Measurements from ENCODE around the gene SH2D1B. TPM values are rescaled to one million over a fixed set of nuclear protein-coding genes. Genes with fewer than 3 reads are reported as not detected.
A peak's percentile ranks its signal among the peaks of the same experiment; 100 is the strongest.
"Not testable (repeated sequence)": the region's sequence is repeated elsewhere in the genome, so short reads cannot be mapped to it uniquely, and the experiment has no call there.

Gene SH2D1B
- total RNA-seq (2021) (0.11 and 0.34 TPM in 2 replicates), Bru-seq, nascent RNA (percentile 27 among the genes with signal in this experiment), BruChase-seq, experiment 1, labeled RNA remaining after a 2-hour chase (percentile 19 among the genes with signal in this experiment), BruChase-seq, experiment 2, labeled RNA remaining after a 6-hour chase (percentile 16 among the genes with signal in this experiment)
- long read RNA-seq, partial matches to known transcripts, result 0 of 1 reads
- long read RNA-seq, other reads (novel, unspliced or antisense), result 1 of 1 reads

- Histone ChIP-seq H3K9me3 (ENCODE audit: low read depth, low read length, poor library complexity, severe bottlenecking) (no peaks in the 10 kb centered on the region), H3K4me3 (ENCODE audit: low read depth, low read length, poor library complexity, severe bottlenecking) (no peak within 1 kb of the TSS), H3K27me3 (replicated peaks; ENCODE audit: insufficient read depth, low read depth, low read length, poor library complexity) (no peaks in the 10 kb centered on the region), H3K36me3 (ENCODE audit: insufficient read depth, low read length, poor library complexity, severe bottlenecking) (no peaks in the 10 kb centered on the region), H3K27ac (ENCODE audit: low read depth, low read length, poor library complexity, severe bottlenecking) (no peak within 1 kb of the TSS), H3K4me1 (ENCODE audit: insufficient read depth, low read length, poor library complexity, severe bottlenecking) (no peaks in the 10 kb centered on the region)
- ChIA-PET POLR2A (ENCODE audit: low non-redundant PET) (no interaction called here), CTCF (no interaction called here)
- no TSS peak for BruUV-seq (replicated peaks)
- DNase-seq (ENCODE audit: low spot score), result no peak
- intact Hi-C loops (cut with micrococcal nuclease; ENCODE audit: unreplicated experiment), result no loop called here
- TF ChIP-seq CTCF (conservative IDR thresholded peaks at IDR 0.05; ENCODE audit: low read depth, low read length) (no peak), EZH2 (IDR thresholded peaks at IDR 0.05; ENCODE audit: borderline replicate concordance, low read depth, low read length, poor library complexity, severe bottlenecking) (no peak)
These were observed at the start of gene SH2D1B for GRCh38 chr1:162412002-162412401. Gene SH2D1B (minus strand): TSS chr1:162412136. CDS start chr1:162412016, 120 bp downstream.

GRCh38 chr1:162458236-162458635, 46.3 kb upstream of the SH2D1B start:
- intact Hi-C loops (cut with micrococcal nuclease; ENCODE audit: unreplicated experiment), result no loop called here
- POLR2A ChIA-PET (ENCODE audit: low non-redundant PET), result no interaction called here
- no TSS peak for BruUV-seq (replicated peaks)

GRCh38 chr1:162456323-162456722, 44.4 kb upstream of the SH2D1B start:
- Histone ChIP-seq H3K9me3 (ENCODE audit: low read depth, low read length, poor library complexity, severe bottlenecking) (no peaks in the 10 kb centered on the region), H3K27me3 (replicated peaks; ENCODE audit: insufficient read depth, low read depth, low read length, poor library complexity) (no peaks in the 10 kb centered on the region), H3K36me3 (ENCODE audit: insufficient read depth, low read length, poor library complexity, severe bottlenecking) (no peaks in the 10 kb centered on the region), H3K27ac (ENCODE audit: low read depth, low read length, poor library complexity, severe bottlenecking) (no peak overlapping the region), H3K4me3 (ENCODE audit: low read depth, low read length, poor library complexity, severe bottlenecking) (no peak overlapping the region), H3K4me1 (ENCODE audit: insufficient read depth, low read length, poor library complexity, severe bottlenecking) (no peaks in the 10 kb centered on the region)
- CTCF ChIA-PET, result no interaction called here
- TF ChIP-seq CTCF (conservative IDR thresholded peaks at IDR 0.05; ENCODE audit: low read depth, low read length) (peak; percentile 36; the same call in 1 of the 2 replicates), EZH2 (IDR thresholded peaks at IDR 0.05; ENCODE audit: borderline replicate concordance, low read depth, low read length, poor library complexity, severe bottlenecking) (no peak)
- BruUV-seq (replicated peaks), result no TSS peak
- DNase-seq (ENCODE audit: low spot score), result peak; percentile 37
- intact Hi-C loops (cut with micrococcal nuclease; ENCODE audit: unreplicated experiment), result no loop called here
- POLR2A ChIA-PET (ENCODE audit: low non-redundant PET), result interaction anchor here (0.6 kb wide), 1 partner anchor 30 kb away, joined by 4 read pairs; no protein-coding TSS in a partner anchor

More at GRCh38 chr1:162458236-162458635, 46.3 kb upstream of the SH2D1B start:
- Histone ChIP-seq H3K36me3 (ENCODE audit: insufficient read depth, low read length, poor library complexity, severe bottlenecking) (no peaks in the 10 kb centered on the region), H3K4me1 (ENCODE audit: insufficient read depth, low read length, poor library complexity, severe bottlenecking) (no peaks in the 10 kb centered on the region), H3K27me3 (replicated peaks; ENCODE audit: insufficient read depth, low read depth, low read length, poor library complexity) (no peaks in the 10 kb centered on the region), H3K9me3 (ENCODE audit: low read depth, low read length, poor library complexity, severe bottlenecking) (no peaks in the 10 kb centered on the region), H3K4me3 (ENCODE audit: low read depth, low read length, poor library complexity, severe bottlenecking) (no peak overlapping the region), H3K27ac (ENCODE audit: low read depth, low read length, poor library complexity, severe bottlenecking) (no peak overlapping the region)
- TF ChIP-seq CTCF (conservative IDR thresholded peaks at IDR 0.05; ENCODE audit: low read depth, low read length) (no peak), EZH2 (IDR thresholded peaks at IDR 0.05; ENCODE audit: borderline replicate concordance, low read depth, low read length, poor library complexity, severe bottlenecking) (no peak)
- no peak for DNase-seq (ENCODE audit: low spot score)
- CTCF ChIA-PET, result no interaction called here

GRCh38 chr1:162454361-162454760, 42.4 kb upstream of the SH2D1B start:
- H3K9me3 ChIP-seq (ENCODE audit: low read depth, low read length, poor library complexity, severe bottlenecking); H3K27me3 ChIP-seq (replicated peaks; ENCODE audit: insufficient read depth, low read depth, low read length, poor library complexity); BruUV-seq (replicated peaks); DNase-seq (ENCODE audit: low spot score); H3K27ac ChIP-seq (ENCODE audit: low read depth, low read length, poor library complexity, severe bottlenecking); CTCF ChIA-PET; POLR2A ChIA-PET (ENCODE audit: low non-redundant PET); H3K4me1 ChIP-seq (ENCODE audit: insufficient read depth, low read length, poor library complexity, severe bottlenecking); intact Hi-C loops (cut with micrococcal nuclease; ENCODE audit: unreplicated experiment); H3K36me3 ChIP-seq (ENCODE audit: insufficient read depth, low read length, poor library complexity, severe bottlenecking); H3K4me3 ChIP-seq (ENCODE audit: low read depth, low read length, poor library complexity, severe bottlenecking): not testable (repeated sequence)
